ENCODE data around the gene FAM135A. TPM values are rescaled to one million over a fixed set of nuclear protein-coding genes. Genes with fewer than 3 reads are reported as not detected.
"Not testable (repeated sequence)": the region's sequence is repeated elsewhere in the genome, so short reads cannot be mapped to it uniquely, and the experiment has no call there.

The FAM135A gene
- total and polyA plus RNA-seq, 5 donors from 2014 or later: 3.1 to 10.1 (median 3.8) TPM

- Mint-ChIP-seq H3K4me1 (peaks cover 0 to 7% (median 3%) of the 10 kb centered on the region in 4 donors), H3K9me3 (peaks cover 0 to 3% (median 0%) of the 10 kb centered on the region in 7 donors), H3K27ac (peak overlapping the region in 1 of 3 donors; percentile 12), H3K27me3 (no peaks in the 10 kb centered on the region), H3K4me3 (no peak overlapping the region), H3K36me3 (peaks cover 49% of the 10 kb centered on the region)
- ATAC-seq (ENCODE audit: low read depth in 2 of 2) (no peak), DNase-seq (peak in 1 of 3 donors; percentile 41)
- Histone ChIP-seq H3K27me3 (ENCODE audit: control insufficient read depth, insufficient read depth, low read length) (no peaks in the 10 kb centered on the region), H3K4me1 (ENCODE audit: control insufficient read depth, insufficient read depth, low read length, poor library complexity, severe bottlenecking) (no peaks in the 10 kb centered on the region), H3K9me3 (ENCODE audit: control insufficient read depth in 2 of 2, low read length in 2 of 2) (no peaks in the 10 kb centered on the region), H3K27ac (ENCODE audit: insufficient read depth, low read length, poor library complexity, severe bottlenecking) (no peak overlapping the region), H3K36me3 (ENCODE audit: control insufficient read depth, insufficient read depth, low read length) (peaks cover 20% of the 10 kb centered on the region), H3K4me3 (ENCODE audit: low read depth, low read length) (no peak overlapping the region)
Measured at GRCh38 chr6:70586114-70586513, 172.8 kb downstream of the FAM135A start.

DNA sequence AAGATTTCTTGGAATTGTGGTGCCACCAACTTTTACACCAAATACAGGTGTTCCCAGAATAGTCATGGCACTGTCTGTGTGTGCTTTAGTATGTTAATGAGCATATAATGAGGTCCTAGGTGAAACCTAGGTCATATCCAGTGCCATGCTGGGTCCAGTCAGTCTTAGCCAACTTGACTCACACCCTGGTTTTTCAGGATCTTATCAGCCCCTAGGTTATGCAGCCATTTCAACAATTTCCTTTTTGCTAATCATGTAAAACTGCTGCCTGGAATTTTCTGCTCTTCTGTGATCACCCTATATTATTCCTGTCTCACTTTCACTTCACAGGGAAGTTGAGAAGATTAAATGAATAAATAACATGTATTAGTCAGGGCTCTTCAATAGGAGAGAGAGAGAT lies 177.1 kb downstream of the FAM135A start:
- Histone ChIP-seq H3K9me3 (ENCODE audit: control insufficient read depth in 2 of 2, low read length in 2 of 2) (no peaks in the 10 kb centered on the region), H3K27me3 (ENCODE audit: control insufficient read depth, insufficient read depth, low read length) (no peaks in the 10 kb centered on the region), H3K4me1 (ENCODE audit: control insufficient read depth, insufficient read depth, low read length, poor library complexity, severe bottlenecking) (no peaks in the 10 kb centered on the region), H3K36me3 (ENCODE audit: control insufficient read depth, insufficient read depth, low read length) (no peaks in the 10 kb centered on the region), H3K4me3 (ENCODE audit: low read depth, low read length) (no peak overlapping the region), H3K27ac (ENCODE audit: insufficient read depth, low read length, poor library complexity, severe bottlenecking) (no peak overlapping the region)
- Mint-ChIP-seq H3K27me3 (no peaks in the 10 kb centered on the region), H3K36me3 (peaks cover 18% of the 10 kb centered on the region), H3K27ac (no peak overlapping the region), H3K4me3 (no peak overlapping the region), H3K9me3 (peaks cover 0 to 5% (median 0%) of the 10 kb centered on the region in 7 donors), H3K4me1 (no peaks in the 10 kb centered on the region)
- ATAC-seq (ENCODE audit: low read depth in 2 of 2) (no peak), DNase-seq (no peak)

DNA sequence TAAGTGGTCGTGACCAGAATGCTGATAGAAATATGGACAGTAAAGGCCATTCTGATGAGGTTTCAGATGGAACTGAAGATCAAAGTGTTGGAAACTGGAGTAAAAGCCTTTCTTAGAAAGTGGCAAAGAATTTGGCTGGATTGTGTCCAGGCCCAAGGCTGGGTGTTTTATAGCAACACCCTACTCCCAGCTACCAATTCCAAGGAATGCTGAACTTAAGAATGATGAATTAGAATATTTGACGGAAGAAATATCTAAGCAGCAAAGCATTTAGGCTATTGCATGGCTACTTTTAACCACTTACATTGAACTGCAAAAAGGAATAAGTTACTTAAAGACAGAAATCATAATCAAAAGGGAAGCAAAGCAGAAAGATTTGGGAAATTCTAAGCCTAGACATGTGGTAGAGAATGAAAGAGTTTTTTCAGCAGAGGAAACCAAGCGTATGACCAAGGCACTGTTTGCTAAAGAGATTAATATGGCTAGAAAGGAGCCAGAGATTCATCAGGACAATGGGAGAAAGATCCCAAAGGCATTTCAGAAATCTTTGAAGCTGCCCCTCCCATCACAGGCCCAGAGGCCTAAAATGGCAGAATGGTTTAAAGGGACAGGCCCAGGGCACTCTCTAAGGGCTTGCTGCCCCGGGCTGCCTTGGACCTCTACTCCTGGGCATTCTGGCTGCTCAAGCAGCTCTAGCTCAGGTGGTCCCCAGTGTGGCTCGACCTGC lies 179.2 kb downstream of the FAM135A start:
- Histone ChIP-seq H3K4me3 (ENCODE audit: low read depth, low read length) (no peak overlapping the region), H3K4me1 (ENCODE audit: control insufficient read depth, insufficient read depth, low read length, poor library complexity, severe bottlenecking) (no peaks in the 10 kb centered on the region), H3K9me3 (ENCODE audit: control insufficient read depth in 2 of 2, low read length in 2 of 2) (no peaks in the 10 kb centered on the region), H3K27me3 (ENCODE audit: control insufficient read depth, insufficient read depth, low read length) (no peaks in the 10 kb centered on the region), H3K27ac (ENCODE audit: insufficient read depth, low read length, poor library complexity, severe bottlenecking) (no peak overlapping the region), H3K36me3 (ENCODE audit: control insufficient read depth, insufficient read depth, low read length) (no peaks in the 10 kb centered on the region)
- Mint-ChIP-seq H3K27ac (no peak overlapping the region), H3K36me3 (peaks cover 9% of the 10 kb centered on the region), H3K4me3 (no peak overlapping the region), H3K4me1 (no peaks in the 10 kb centered on the region), H3K27me3 (no peaks in the 10 kb centered on the region), H3K9me3 (peaks cover 0 to 5% (median 0%) of the 10 kb centered on the region in 7 donors)
- ATAC-seq (ENCODE audit: low read depth in 2 of 2) (no peak), DNase-seq (no peak)

GRCh38 chr6:70593118-70593486 lies 179.8 kb downstream of the FAM135A start:
- Mint-ChIP-seq H3K4me3 (no peak overlapping the region), H3K9me3 (peaks cover 0 to 5% (median 0%) of the 10 kb centered on the region in 7 donors), H3K4me1 (no peaks in the 10 kb centered on the region), H3K27me3 (no peaks in the 10 kb centered on the region), H3K36me3 (peaks cover 9% of the 10 kb centered on the region), H3K27ac (no peak overlapping the region)
- ATAC-seq (ENCODE audit: low read depth in 2 of 2): no peak
- no peaks in the 10 kb centered on the region for H3K36me3 ChIP-seq (ENCODE audit: control insufficient read depth, insufficient read depth, low read length)
- H3K27ac ChIP-seq (ENCODE audit: insufficient read depth, low read length, poor library complexity, severe bottlenecking): no peak overlapping the region
- H3K4me3 ChIP-seq (ENCODE audit: low read depth, low read length): no peak overlapping the region
- no peak for DNase-seq
- no peaks in the 10 kb centered on the region for H3K27me3 ChIP-seq (ENCODE audit: control insufficient read depth, insufficient read depth, low read length)
- H3K4me1 ChIP-seq (ENCODE audit: control insufficient read depth, insufficient read depth, low read length, poor library complexity, severe bottlenecking): no peaks in the 10 kb centered on the region
- no peaks in the 10 kb centered on the region for H3K9me3 ChIP-seq (ENCODE audit: control insufficient read depth in 2 of 2, low read length in 2 of 2)

DNA sequence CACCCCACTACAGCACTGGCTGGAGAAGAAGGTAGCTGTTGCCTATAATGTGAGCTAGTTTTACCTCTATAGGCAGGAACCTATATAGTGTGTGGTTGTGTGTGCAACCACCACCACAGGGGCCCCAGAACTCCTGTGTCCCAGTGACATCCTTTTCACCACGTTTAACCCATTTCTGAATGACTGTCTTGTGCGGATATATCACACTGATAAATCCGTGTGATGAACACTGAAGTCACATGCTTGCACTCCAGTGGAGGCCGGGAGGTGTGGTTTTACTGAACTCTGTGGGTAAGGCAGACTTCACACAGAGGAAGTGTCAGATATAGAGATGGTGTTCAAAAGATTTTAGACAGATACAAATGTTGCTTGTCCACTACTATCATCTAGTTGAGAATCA lies 185.9 kb downstream of the FAM135A start:
- peaks cover 0 to 6% (median 1%) of the 10 kb centered on the region in 4 donors for H3K4me1 Mint-ChIP-seq
- H3K4me3 Mint-ChIP-seq: no peak overlapping the region
- H3K36me3 Mint-ChIP-seq: no peaks in the 10 kb centered on the region
- Histone ChIP-seq H3K4me1 (ENCODE audit: control insufficient read depth, insufficient read depth, low read length, poor library complexity, severe bottlenecking) (no peaks in the 10 kb centered on the region), H3K27ac (ENCODE audit: insufficient read depth, low read length, poor library complexity, severe bottlenecking) (no peak overlapping the region), H3K9me3 (ENCODE audit: control insufficient read depth in 2 of 2, low read length in 2 of 2) (no peaks in the 10 kb centered on the region), H3K36me3 (ENCODE audit: control insufficient read depth, insufficient read depth, low read length) (no peaks in the 10 kb centered on the region), H3K27me3 (ENCODE audit: control insufficient read depth, insufficient read depth, low read length) (no peaks in the 10 kb centered on the region), H3K4me3 (ENCODE audit: low read depth, low read length) (no peak overlapping the region)
- peak in 1 of 3 donors; percentile 68 for DNase-seq
- H3K27me3 Mint-ChIP-seq: no peaks in the 10 kb centered on the region
- H3K9me3 Mint-ChIP-seq: peaks cover 0 to 7% (median 1%) of the 10 kb centered on the region in 7 donors
- ATAC-seq (ENCODE audit: low read depth in 2 of 2): peak; percentile 53 to 59
- H3K27ac Mint-ChIP-seq: peak overlapping the region in 1 of 3 donors; percentile 8

DNA sequence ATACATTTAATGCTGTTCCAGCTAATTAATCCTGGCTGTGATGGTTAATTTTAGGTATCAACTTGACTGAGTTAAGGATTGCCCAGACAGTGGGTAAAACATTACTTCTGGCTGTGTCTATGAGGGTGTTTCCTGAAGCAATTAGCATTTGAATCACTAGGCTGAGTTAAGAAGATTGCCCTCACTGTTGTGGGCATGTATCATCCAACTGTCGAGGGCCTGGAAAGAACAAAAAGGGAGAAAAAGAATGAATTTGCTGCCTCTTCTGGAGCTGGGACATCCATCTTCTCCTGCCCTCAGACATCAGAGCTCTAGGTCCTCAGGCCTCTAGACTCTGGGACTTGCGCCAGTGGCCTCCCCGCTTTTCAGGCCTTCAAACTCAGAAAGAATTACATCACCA lies 187.7 kb downstream of the FAM135A start:
- Histone ChIP-seq H3K4me3 (ENCODE audit: low read depth, low read length) (no peak overlapping the region), H3K27me3 (ENCODE audit: control insufficient read depth, insufficient read depth, low read length) (no peaks in the 10 kb centered on the region), H3K27ac (ENCODE audit: insufficient read depth, low read length, poor library complexity, severe bottlenecking) (no peak overlapping the region), H3K9me3 (ENCODE audit: control insufficient read depth in 2 of 2, low read length in 2 of 2) (no peaks in the 10 kb centered on the region), H3K4me1 (ENCODE audit: control insufficient read depth, insufficient read depth, low read length, poor library complexity, severe bottlenecking) (no peaks in the 10 kb centered on the region), H3K36me3 (ENCODE audit: control insufficient read depth, insufficient read depth, low read length) (no peaks in the 10 kb centered on the region)
- Mint-ChIP-seq H3K36me3 (no peaks in the 10 kb centered on the region), H3K9me3 (peaks cover 0 to 7% (median 2%) of the 10 kb centered on the region in 7 donors), H3K4me1 (peaks cover 0 to 6% (median 1%) of the 10 kb centered on the region in 4 donors), H3K4me3 (no peak overlapping the region), H3K27ac (no peak overlapping the region), H3K27me3 (no peaks in the 10 kb centered on the region)
- DNase-seq (no peak), ATAC-seq (ENCODE audit: low read depth in 2 of 2) (no peak)

DNA sequence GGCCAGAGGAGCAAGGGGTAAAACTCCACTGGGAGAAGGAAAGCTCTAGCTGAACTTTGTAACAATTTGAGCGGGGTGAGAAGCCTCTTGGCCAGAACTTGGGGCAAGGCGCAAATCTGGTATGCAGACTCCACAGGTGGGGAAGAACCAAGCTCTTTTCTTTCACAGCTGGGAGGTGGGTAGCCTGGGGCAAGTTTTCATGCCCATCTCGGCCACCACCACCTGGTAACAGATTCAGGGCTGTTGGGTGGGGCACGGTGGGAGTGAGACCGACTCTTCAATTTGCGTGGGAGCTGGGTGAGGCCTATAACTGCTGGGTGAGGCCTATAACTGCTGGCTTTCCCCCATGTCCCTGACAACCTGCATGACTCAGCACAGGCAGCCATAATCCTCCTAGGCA lies 190.9 kb downstream of the FAM135A start:
- ATAC-seq (ENCODE audit: low read depth in 2 of 2) (no peak), DNase-seq (no peak)
- Mint-ChIP-seq H3K4me3 (no peak overlapping the region), H3K27ac (no peak overlapping the region), H3K27me3 (peaks cover 7% of the 10 kb centered on the region), H3K36me3 (no peaks in the 10 kb centered on the region), H3K4me1 (peaks cover 3 to 11% (median 6%) of the 10 kb centered on the region in 4 donors), H3K9me3 (peaks cover 0 to 9% (median 3%) of the 10 kb centered on the region in 7 donors)
- Histone ChIP-seq H3K9me3 (ENCODE audit: control insufficient read depth in 2 of 2, low read length in 2 of 2) (peaks cover 0 to 2% of the 10 kb centered on the region in 2 experiments), H3K27me3 (ENCODE audit: control insufficient read depth, insufficient read depth, low read length) (no peaks in the 10 kb centered on the region), H3K4me3 (ENCODE audit: low read depth, low read length) (no peak overlapping the region), H3K36me3 (ENCODE audit: control insufficient read depth, insufficient read depth, low read length) (no peaks in the 10 kb centered on the region), H3K4me1 (ENCODE audit: control insufficient read depth, insufficient read depth, low read length, poor library complexity, severe bottlenecking) (no peaks in the 10 kb centered on the region), H3K27ac (ENCODE audit: insufficient read depth, low read length, poor library complexity, severe bottlenecking) (no peak overlapping the region)

GRCh38 chr6:70607371-70607770 lies 194.1 kb downstream of the FAM135A start:
- ATAC-seq (ENCODE audit: low read depth in 2 of 2); H3K9me3 Mint-ChIP-seq; H3K36me3 ChIP-seq (ENCODE audit: control insufficient read depth, insufficient read depth, low read length); H3K27ac ChIP-seq (ENCODE audit: insufficient read depth, low read length, poor library complexity, severe bottlenecking); H3K9me3 ChIP-seq (ENCODE audit: control insufficient read depth in 2 of 2, low read length in 2 of 2); H3K4me3 ChIP-seq (ENCODE audit: low read depth, low read length); H3K36me3 Mint-ChIP-seq; H3K4me1 Mint-ChIP-seq; H3K27me3 Mint-ChIP-seq; H3K4me1 ChIP-seq (ENCODE audit: control insufficient read depth, insufficient read depth, low read length, poor library complexity, severe bottlenecking); H3K27me3 ChIP-seq (ENCODE audit: control insufficient read depth, insufficient read depth, low read length): not testable (repeated sequence)
- DNase-seq: peak in 1 of 3 donors; percentile 60
- Mint-ChIP-seq H3K4me3 (peak overlapping the region in 1 of 4 donors; percentile 64), H3K27ac (peak overlapping the region in 1 of 3 donors; percentile 7)

Data from CD4-positive, CD25-positive, alpha-beta regulatory T cell (primary cell).